Left lung (tissue), 10 donors: Measurements from ENCODE around the gene WSCD2. TPM values are rescaled to one million over a fixed set of nuclear protein-coding genes. Genes with fewer than 3 reads are reported as not detected.

Experiments used
- ATAC-seq: fragments of 200-7000 bp; cut with Tn5 transposase; one replicate; pipeline ENCODE4 v1.9.1; 2020; ENCODE audit warnings: moderate library complexity
- DNase-seq, 4 donors: peaks; one replicate each; pipeline ENCODE4 v3.0.0-alpha.2; 2013 to 2020
- H3K27ac ChIP-seq, 2 donors: fragments of 200-600 bp; sonication (generic) in 1 of 2; one replicate each; pipeline versions ENCODE4 v1.5.0 to v1.8.0; 2020 to 2021
- H3K27me3 ChIP-seq, 2 donors: fragments of 200-600 bp; sonication (generic) in 1 of 2; one replicate each; pipeline versions ENCODE4 v1.5.0 to v1.8.0; 2020 to 2021
- H3K36me3 ChIP-seq, 2 donors: fragments of 200-600 bp; sonication (generic) in 1 of 2; one replicate each; pipeline versions ENCODE4 v1.5.0 to v1.8.0; 2020 to 2021
- H3K4me1 ChIP-seq, 2 donors: fragments of 200-600 bp; one replicate each; pipeline ENCODE4 v1.8.0; 2021
- H3K4me3 ChIP-seq, 2 donors: fragments of 200-600 bp; sonication (generic) in 1 of 2; one replicate each; pipeline versions ENCODE4 v1.5.0 to v1.8.0; 2020 to 2021; ENCODE audit warnings: mild to moderate bottlenecking in 1 of 2
- H3K9me3 ChIP-seq, 2 donors: fragments of 200-600 bp; sonication (generic) in 1 of 2; one replicate each; pipeline versions ENCODE4 v1.5.0 to v1.8.0; 2020 to 2021
- intact Hi-C, 2 donors: fragments of 100-400 bp; cut with DNase I; formaldehyde crosslinking; loops; one replicate each; pipeline versions ENCODE4 v1.11.2 to v1.14.2; 2022
- polyA plus RNA-seq, 6 donors: library from polyadenylated mRNA; unstranded; fragments of 120-200 nt; gene quantifications; one replicate each; pipeline ENCODE4 v1.2.1, GENCODE V29; 2013; ENCODE audit not compliant: insufficient read length in 6 of 6
- total RNA-seq, 2 donors: library from RNA; stranded (reverse); fragmentation: NEBNext Ultra II Directional; extraction: Animal tissue kit (Norgen Biotek cat#: 25700); gene quantifications; one replicate each; pipeline ENCODE4 v1.2.1, GENCODE V29; 2021
- TF ChIP-seq, protein P1 (sequence below), 2 donors: fragments of 200-600 bp; sonication (generic) in 1 of 2; IDR thresholded peaks; one replicate each; pipeline versions ENCODE4 v1.5.0 to v1.8.0; 2021; ENCODE audit warnings: antibody characterized with exemption in 2 of 2
- donor health status: DM: no; HTN: yes; CAD: no.
- donor health status: DM: no; HTN: no; CAD: no.

The WSCD2 gene
- total and polyA plus RNA-seq, 8 donors, result 0.29 to 1.3 (median 0.47) TPM

DNA sequence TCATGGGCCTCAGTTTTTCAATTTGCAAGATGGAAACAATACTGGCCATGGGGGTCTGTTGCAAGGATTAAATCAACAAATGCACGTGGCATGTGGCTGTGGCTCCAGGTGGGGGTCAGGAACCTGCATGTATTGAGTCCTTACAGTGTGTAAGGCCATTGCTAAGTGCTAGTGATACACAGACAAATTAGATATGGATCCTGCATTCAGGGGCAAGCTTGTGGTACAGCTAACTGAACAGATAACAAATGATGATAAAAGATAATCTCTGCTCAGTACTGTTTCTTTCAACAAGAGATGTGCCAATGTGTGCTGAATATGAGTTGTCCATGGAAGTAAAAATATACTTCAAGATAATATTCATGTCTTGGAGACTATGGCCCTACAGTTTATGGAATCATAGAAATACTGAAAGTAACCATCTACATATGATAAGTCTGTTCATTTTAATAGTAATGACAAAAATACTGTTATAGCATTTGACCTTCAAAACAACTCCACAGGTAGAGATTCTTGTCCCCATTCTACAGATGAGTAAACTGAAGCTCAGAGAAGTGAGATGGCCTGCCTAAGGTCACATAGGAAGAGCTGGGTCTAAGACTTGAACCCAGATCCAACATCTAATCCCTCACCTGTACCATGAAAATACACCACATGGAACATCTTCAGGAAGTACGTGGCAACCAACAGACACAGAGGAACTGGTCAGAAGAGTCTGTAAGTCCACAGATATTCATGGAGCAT is 7.2 kb upstream of the WSCD2 start:
- DNase-seq (no peak), ATAC-seq (no peak)
- no peaks in the 10 kb centered on the region for H3K4me1 ChIP-seq
- intact Hi-C loops, result no loop called here
- H3K27ac ChIP-seq, result no peak overlapping the region
- no peak overlapping the region for H3K4me3 ChIP-seq
- peaks cover 0 to 5% of the 10 kb centered on the region in 2 donors for H3K9me3 ChIP-seq
- TF ChIP-seq, protein P1, sequence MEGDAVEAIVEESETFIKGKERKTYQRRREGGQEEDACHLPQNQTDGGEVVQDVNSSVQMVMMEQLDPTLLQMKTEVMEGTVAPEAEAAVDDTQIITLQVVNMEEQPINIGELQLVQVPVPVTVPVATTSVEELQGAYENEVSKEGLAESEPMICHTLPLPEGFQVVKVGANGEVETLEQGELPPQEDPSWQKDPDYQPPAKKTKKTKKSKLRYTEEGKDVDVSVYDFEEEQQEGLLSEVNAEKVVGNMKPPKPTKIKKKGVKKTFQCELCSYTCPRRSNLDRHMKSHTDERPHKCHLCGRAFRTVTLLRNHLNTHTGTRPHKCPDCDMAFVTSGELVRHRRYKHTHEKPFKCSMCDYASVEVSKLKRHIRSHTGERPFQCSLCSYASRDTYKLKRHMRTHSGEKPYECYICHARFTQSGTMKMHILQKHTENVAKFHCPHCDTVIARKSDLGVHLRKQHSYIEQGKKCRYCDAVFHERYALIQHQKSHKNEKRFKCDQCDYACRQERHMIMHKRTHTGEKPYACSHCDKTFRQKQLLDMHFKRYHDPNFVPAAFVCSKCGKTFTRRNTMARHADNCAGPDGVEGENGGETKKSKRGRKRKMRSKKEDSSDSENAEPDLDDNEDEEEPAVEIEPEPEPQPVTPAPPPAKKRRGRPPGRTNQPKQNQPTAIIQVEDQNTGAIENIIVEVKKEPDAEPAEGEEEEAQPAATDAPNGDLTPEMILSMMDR (IDR thresholded peaks at IDR 0.05), result no peak
- no peaks in the 10 kb centered on the region for H3K36me3 ChIP-seq
- H3K27me3 ChIP-seq, result peaks cover 1 to 26% of the 10 kb centered on the region in 2 donors

DNA sequence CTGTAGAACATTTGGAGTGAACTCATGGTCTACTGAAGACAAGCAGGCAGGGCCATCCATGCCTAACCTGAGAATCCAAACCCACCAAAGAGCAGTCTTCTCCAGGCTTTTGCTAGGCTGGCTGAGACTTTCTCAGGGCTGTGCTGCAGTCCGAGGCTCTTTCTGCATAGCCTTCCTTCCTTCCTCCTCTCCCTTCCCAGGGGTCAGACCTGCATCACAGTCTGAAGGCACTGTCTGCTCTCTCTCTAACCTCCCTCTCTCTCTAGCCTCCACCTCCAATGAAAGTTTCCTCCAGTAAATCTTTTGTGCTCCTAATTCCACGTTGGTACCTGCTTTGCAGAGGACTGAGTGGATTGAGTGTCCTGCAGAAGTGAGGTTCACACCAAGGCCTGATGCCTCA is 6.4 kb upstream of the WSCD2 start:
- Histone ChIP-seq H3K9me3 (peaks cover 0 to 5% of the 10 kb centered on the region in 2 donors), H3K4me3 (no peak overlapping the region), H3K27ac (no peak overlapping the region), H3K27me3 (peaks cover 9 to 34% of the 10 kb centered on the region in 2 donors), H3K36me3 (no peaks in the 10 kb centered on the region), H3K4me1 (no peaks in the 10 kb centered on the region)
- ATAC-seq (no peak), DNase-seq (no peak)
- intact Hi-C loops, result no loop called here
- TF ChIP-seq, protein P1 (IDR thresholded peaks at IDR 0.05), result no peak

DNA sequence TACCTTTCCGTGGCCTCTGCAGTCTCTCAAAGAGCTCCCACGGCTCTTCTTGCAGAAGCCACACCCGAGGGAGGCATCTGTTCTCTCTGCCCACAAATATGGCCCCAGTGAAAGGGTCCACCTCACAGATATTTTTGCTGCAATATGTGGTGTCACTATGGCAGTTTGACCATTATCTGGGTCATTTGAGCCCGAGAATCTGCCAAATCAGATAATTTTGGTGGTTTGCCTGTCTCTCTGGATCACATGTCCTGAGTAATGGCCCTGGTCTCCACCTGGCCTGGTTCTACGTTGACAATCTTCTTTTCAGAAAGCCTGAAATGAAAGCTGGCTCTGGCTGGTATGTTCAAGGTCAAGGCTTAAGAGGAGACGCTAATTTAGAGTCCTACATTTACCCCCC is 5.7 kb upstream of the WSCD2 start:
- Histone ChIP-seq H3K27ac (no peak overlapping the region), H3K9me3 (peaks cover 0 to 5% of the 10 kb centered on the region in 2 donors), H3K27me3 (peaks cover 16 to 41% of the 10 kb centered on the region in 2 donors), H3K4me3 (no peak overlapping the region), H3K4me1 (no peaks in the 10 kb centered on the region), H3K36me3 (no peaks in the 10 kb centered on the region)
- DNase-seq (no peak), ATAC-seq (no peak)
- intact Hi-C loops, result no loop called here
- TF ChIP-seq, protein P1 (IDR thresholded peaks at IDR 0.05), result no peak

DNA sequence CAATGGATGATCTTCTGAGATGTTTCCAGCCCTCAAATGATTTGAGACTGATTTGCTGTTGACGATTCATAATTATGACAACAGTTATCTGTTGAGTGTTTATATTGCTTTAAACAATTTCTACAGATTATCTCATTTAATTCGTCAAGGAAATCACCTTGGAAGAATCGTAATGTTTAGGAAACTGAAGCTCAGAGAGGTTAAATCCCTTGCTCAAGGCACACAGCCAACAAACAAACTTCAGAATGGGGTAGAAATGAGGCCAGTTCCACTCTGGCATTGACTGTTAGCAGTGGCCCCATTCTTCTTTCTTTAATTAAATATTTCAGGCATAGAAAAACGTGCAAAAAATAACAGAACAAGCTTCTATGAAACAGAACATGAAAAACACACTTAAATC is 4.0 kb upstream of the WSCD2 start:
- ATAC-seq, result no peak
- intact Hi-C loops, result no loop called here
- TF ChIP-seq, protein P1 (IDR thresholded peaks at IDR 0.05), result no peak
- Histone ChIP-seq H3K9me3 (peaks cover 0 to 5% of the 10 kb centered on the region in 2 donors), H3K4me1 (peaks cover 4 to 13% of the 10 kb centered on the region in 2 donors), H3K27ac (no peak overlapping the region), H3K36me3 (no peaks in the 10 kb centered on the region), H3K4me3 (no peak overlapping the region), H3K27me3 (peaks cover 33 to 58% of the 10 kb centered on the region in 2 donors)
- DNase-seq, result no peak

DNA sequence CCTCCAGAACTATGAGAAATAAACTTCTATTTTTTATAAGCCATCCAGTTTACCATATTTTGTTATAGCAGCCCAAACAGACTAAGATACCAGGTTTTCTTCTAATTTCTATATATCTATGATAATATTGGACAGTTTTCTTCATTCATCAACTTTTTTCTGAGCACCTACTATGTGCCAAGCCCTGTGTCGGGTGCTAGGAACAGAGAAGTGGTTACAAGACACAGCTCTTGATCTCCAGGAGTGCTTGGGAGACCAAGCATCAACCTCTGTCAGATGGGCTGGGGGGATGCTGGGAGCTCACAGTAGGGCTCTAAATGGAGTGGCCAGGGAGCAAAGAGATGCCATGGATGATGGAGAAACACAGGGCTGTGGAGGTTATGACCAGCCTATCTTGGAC is 2.9 kb upstream of the WSCD2 start:
- H3K4me3 ChIP-seq, result no peak overlapping the region
- DNase-seq (no peak), ATAC-seq (no peak)
- TF ChIP-seq, protein P1 (IDR thresholded peaks at IDR 0.05), result no peak
- H3K4me1 ChIP-seq, result peaks cover 4 to 13% of the 10 kb centered on the region in 2 donors
- H3K27ac ChIP-seq, result no peak overlapping the region
- intact Hi-C loops, result no loop called here
- peaks cover 43 to 69% of the 10 kb centered on the region in 2 donors for H3K27me3 ChIP-seq
- no peaks in the 10 kb centered on the region for H3K36me3 ChIP-seq
- H3K9me3 ChIP-seq, result peaks cover 0 to 5% of the 10 kb centered on the region in 2 donors
